GM12878 (cell line): Measurements from ENCODE around the gene WNT9A. TPM values are rescaled to one million over a fixed set of nuclear protein-coding genes. Genes with fewer than 3 reads are reported as not detected.

Experiments
- ATAC-seq: fragments of 200-7000 bp; cut with Tn5 transposase; 3 replicates; pipeline ENCODE4 v1.9.1; 2020; ENCODE audit warnings: mild to moderate bottlenecking, moderate library complexity
- BruUV-seq: library from RNA; stranded (reverse); fragments of 400-500 nt; replicated peaks from 2 replicates; lab custom pipeline; 2021; lab: Mats Ljungman, UMichigan
- CTCF ChIA-PET: fragments of 300-600 bp; sonication (Branson Sonifier 250); formaldehyde crosslinking; extraction: SDS; loops from one replicate; lab custom pipeline; 2021; ENCODE audit warnings: inconsistent platforms; lab: Yijun Ruan, JAX
- POLR2A ChIA-PET: fragments of 350-600 bp; formaldehyde crosslinking; extraction: SDS; loops from one replicate; lab custom pipeline; 2021; ENCODE audit warnings: inconsistent platforms; lab: Charles Lee
- RAD21 ChIA-PET: fragments of 300-600 bp; sonication (Branson Sonifier 250); formaldehyde crosslinking; loops from one replicate; lab custom pipeline; 2023; ENCODE audit warnings: antibody characterized with exemption; ENCODE audit not compliant: unreplicated experiment; lab: Charles Lee
- SMC1A ChIA-PET: fragments of 300-600 bp; sonication (Branson Sonifier 250); formaldehyde crosslinking; loops from one replicate; lab custom pipeline; 2023; ENCODE audit not compliant: unreplicated experiment, uncharacterized antibody; lab: Charles Lee
- DNase-seq: peaks from one replicate; pipeline ENCODE4 v3.0.0-alpha.2; 2011; ENCODE audit warnings: low read depth, low spot score
- FAIRE-seq: peaks from 3 replicates; lab custom pipeline; 2011; peaks lifted over from hg19 to GRCh38; lab: Jason Lieb, UNC
- H2AFZ ChIP-seq: 2 replicates; pipeline ENCODE4 v1.6.0; 2011; ENCODE audit warnings: low read depth, low read length, control low read depth; ENCODE audit not compliant: control insufficient read depth
- H3K27ac ChIP-seq: 2 replicates; pipeline ENCODE4 v1.5.1; 2011; ENCODE audit warnings: control low read depth; ENCODE audit not compliant: control insufficient read depth, insufficient read depth
- H3K27me3 ChIP-seq, 2 experiments: replicated peaks in 1 of 2; 2 replicates each; pipeline versions ENCODE4 v1.6.0 to v1.6.1; 2011; ENCODE audit warnings: low read length in 1 of 2; ENCODE audit not compliant: control insufficient read depth in 2 of 2, insufficient read depth in 2 of 2
- H3K36me3 ChIP-seq, 2 experiments: 2 replicates each; pipeline ENCODE4 v1.5.1; 2011; ENCODE audit warnings: low read length in 1 of 2; ENCODE audit not compliant: control insufficient read depth in 2 of 2, insufficient read depth in 2 of 2
- H3K4me1 ChIP-seq: 2 replicates; pipeline ENCODE4 v1.6.1; 2011; ENCODE audit warnings: mild to moderate bottlenecking, low read length, moderate library complexity, mixed read lengths; ENCODE audit not compliant: control insufficient read depth, insufficient read depth
- H3K4me2 ChIP-seq: 2 replicates; pipeline ENCODE4 v1.6.0; 2011; ENCODE audit warnings: control low read depth; ENCODE audit not compliant: control insufficient read depth, insufficient read depth
- H3K4me3 ChIP-seq: fragments of 200-600 bp; sonication (generic); 2 replicates; pipeline ENCODE4 v1.5.1; 2016
- H3K79me2 ChIP-seq: 2 replicates; pipeline ENCODE4 v1.6.0; 2011; ENCODE audit warnings: low read length; ENCODE audit not compliant: control insufficient read depth, insufficient read depth
- H3K9ac ChIP-seq: 2 replicates; pipeline ENCODE4 v1.8.0; 2011; ENCODE audit warnings: low read length, control low read depth, mixed read lengths; ENCODE audit not compliant: control insufficient read depth, insufficient read depth
- H3K9me3 ChIP-seq: replicated peaks from 3 replicates; pipeline ENCODE4 v1.5.1; 2011; ENCODE audit warnings: mild to moderate bottlenecking, low read length; ENCODE audit not compliant: control insufficient read depth, insufficient read depth
- H4K20me1 ChIP-seq: 2 replicates; pipeline ENCODE4 v1.6.0; 2011; ENCODE audit not compliant: control insufficient read depth, insufficient read depth
- CEBPZ ChIP-seq: fragments of 150-350 bp; IDR thresholded peaks from 2 replicates; pipeline ENCODE4 v1.6.1; 2016; ENCODE audit warnings: low read depth, low read length
- CHD4 ChIP-seq: fragments of 200-600 bp; sonication (generic); IDR thresholded peaks from 2 replicates; pipeline ENCODE4 v1.6.1; 2016; ENCODE audit warnings: mild to moderate bottlenecking
- JUND ChIP-seq: IDR thresholded peaks from 2 replicates; pipeline ENCODE4 v1.6.1; 2012; ENCODE audit warnings: low read depth, mild to moderate bottlenecking, low read length, improper control_type of control experiment, moderate library complexity
- NFIC ChIP-seq: IDR thresholded peaks from 2 replicates; pipeline ENCODE4 v1.6.1; 2012; ENCODE audit warnings: low read depth, mild to moderate bottlenecking, inconsistent platforms, low read length, moderate library complexity
- RAD51 ChIP-seq: fragments of 450-650 bp; IDR thresholded peaks from 2 replicates; pipeline ENCODE4 v1.6.1; 2016; ENCODE audit warnings: moderate library complexity, mild to moderate bottlenecking, inconsistent platforms
- TBL1XR1 ChIP-seq: IDR thresholded peaks from 2 replicates; pipeline ENCODE4 v1.6.1; 2012; ENCODE audit warnings: low read depth, low read length, improper control_type of control experiment
- ZNF207 ChIP-seq: fragments of 450-650 bp; IDR thresholded peaks from 2 replicates; pipeline ENCODE4 v1.6.1; 2014; ENCODE audit warnings: antibody characterized with exemption, mild to moderate bottlenecking, borderline replicate concordance
- WGBS: methylation state at CpG from one replicate; pipeline ENCODE4 v1.1.6; 2016; ENCODE audit warnings: low lambda C conversion rate; ENCODE audit not compliant: insufficient replicate concordance, insufficient coverage; ENCODE audit errors: missing lambda C conversion rate; 5-methylcytosine and 5-hydroxymethylcytosine counted together
- in situ Hi-C: fragments of 300-500 bp; cut with MboI; formaldehyde crosslinking; loops from 9 replicates; pipeline ENCODE4 v1.14.3; 2018; ENCODE audit warnings: mixed read lengths
- intact Hi-C: fragments of 100-400 bp; cut with micrococcal nuclease; formaldehyde crosslinking; loops from one replicate; pipeline ENCODE4 v1.14.2; 2022; ENCODE audit not compliant: unreplicated experiment
- polyA plus RNA-seq, 11 experiments: library from polyadenylated mRNA; depleted of rRNA in 4 of 11; unstranded in 6 of 11; stranded (reverse) in 5 of 11; fragments of >200 nt; fragmentation: Nextera tagmentation in 4 of 11; fragmentation: Illumina TruSeq in 1 of 11; extraction: Ambion mirVana in 4 of 11; extraction: Trizol in 1 of 11; gene quantifications; 1 replicate in 1 of 11; 2 replicates in 10 of 11; pipeline versions ENCODE4 v1.2.1 to v1.2.3, GENCODE V29; 2011 to 2016; ENCODE audit warnings: inconsistent platforms in 2 of 11, missing spikeins in 2 of 11, low read depth in 1 of 11
- total RNA-seq, 4 experiments: library from RNA; depleted of rRNA in 3 of 4; stranded (reverse); fragments of >200 nt in 3 of 4; fragmentation: Illumina TruSeq in 1 of 4; extraction: Trizol in 1 of 4; gene quantifications; 2 replicates each; pipeline versions ENCODE4 v1.2.1 to v1.2.3, GENCODE V29; 2013 to 2021

Gene WNT9A
- total and polyA plus RNA-seq, 10 of the 15 experiments (the other 5 are each of a cell fraction or from before 2014, with no cell fraction given) = not detected

DNA sequence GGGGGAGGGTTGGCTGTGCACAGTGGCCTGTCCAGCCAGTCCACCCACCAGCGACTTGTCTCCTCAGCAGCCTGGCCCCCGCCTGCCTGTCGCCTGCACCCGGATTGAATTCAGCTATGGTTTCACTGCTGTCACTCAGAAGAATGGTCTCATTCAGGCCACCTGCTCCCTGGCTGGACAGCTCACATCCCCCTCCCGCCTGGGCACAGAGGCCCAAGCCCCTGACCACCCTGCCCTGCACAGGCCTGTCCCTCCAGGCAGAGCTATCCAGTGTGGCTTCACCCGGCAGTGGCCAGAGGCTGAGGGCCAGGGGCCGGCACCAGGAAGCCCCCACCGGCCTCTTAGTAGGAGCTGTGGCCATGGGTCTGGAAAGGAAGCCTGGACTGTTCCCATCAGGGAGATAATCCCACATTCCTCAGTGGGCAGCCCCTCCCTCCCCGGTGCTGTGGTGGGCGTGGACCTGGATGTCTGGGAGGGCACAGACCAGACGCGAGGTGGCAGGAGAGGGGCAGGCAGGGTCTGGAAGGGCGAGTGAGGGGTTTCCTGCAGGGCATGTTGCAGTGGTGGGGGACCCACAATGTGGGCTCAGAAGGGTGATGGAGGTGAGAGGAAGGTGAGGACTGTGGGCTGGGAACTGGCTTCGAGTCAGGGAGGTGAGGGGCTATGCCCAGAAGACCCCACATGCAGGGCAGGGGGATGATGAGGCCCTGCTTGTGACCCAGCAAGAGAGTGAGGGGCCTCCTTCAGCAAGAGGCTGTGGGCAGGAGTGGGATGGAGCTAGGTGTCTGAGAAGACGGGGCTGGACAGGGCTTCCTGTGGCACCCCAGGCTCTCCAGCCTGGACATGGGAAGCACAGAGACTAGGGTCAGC is 30.4 kb downstream of the WNT9A start:
- ChIA-PET RAD21 (no interaction called here), SMC1A (no interaction called here), CTCF (no interaction called here), POLR2A (no interaction called here)
- H3K4me2 ChIP-seq = no peak overlapping the region
- no peaks in the 10 kb centered on the region for H4K20me1 ChIP-seq
- WGBS = 38% methylated on average over 14 of the region's 15 CpGs
- no peaks in the 10 kb centered on the region for H3K4me1 ChIP-seq
- no peak overlapping the region for H3K27ac ChIP-seq
- H3K4me3 ChIP-seq = no peak overlapping the region
- intact Hi-C loops = no loop called here
- no peaks in the 10 kb centered on the region for H3K9me3 ChIP-seq
- H2AFZ ChIP-seq = no peak overlapping the region
- ATAC-seq (no peak), FAIRE-seq (no peak), DNase-seq (no peak)
- no peak for TF ChIP-seq NFIC
- TF ChIP-seq TBL1XR1 = no peak
- no peak for TF ChIP-seq ZNF207
- no peak for TF ChIP-seq CHD4
- no peak for TF ChIP-seq RAD51
- no peak for TF ChIP-seq JUND
- no peak for TF ChIP-seq CEBPZ
- BruUV-seq = no TSS peak
- in situ Hi-C loops = no loop called here
- H3K27me3 ChIP-seq = no peaks in the 10 kb centered on the region
- H3K9ac ChIP-seq = no peak overlapping the region
- no peaks in the 10 kb centered on the region for H3K36me3 ChIP-seq
- no peaks in the 10 kb centered on the region for H3K79me2 ChIP-seq
